Panc1 (cell line): ENCODE data around the gene D2HGDH. TPM values are rescaled to one million over a fixed set of nuclear protein-coding genes. Genes with fewer than 3 reads are reported as not detected.

Source experiments
- ATAC-seq: fragments of 200-7000 bp; cut with Tn5 transposase; 2 replicates; pipeline ENCODE4 v1.9.1; 2020; ENCODE audit warnings: mild to moderate bottlenecking, moderate library complexity
- BruUV-seq: library from RNA; stranded (reverse); fragments of 400-500 nt; replicated peaks from 2 replicates; lab custom pipeline; 2021; lab: Mats Ljungman, UMichigan
- CTCF ChIA-PET: fragments of 300-600 bp; sonication (Branson Sonifier 250); formaldehyde crosslinking; loops from one replicate; lab custom pipeline; 2022; ENCODE audit warnings: antibody characterized with exemption; lab: Charles Lee
- POLR2A ChIA-PET: fragments of 300-600 bp; sonication (Branson Sonifier 250); formaldehyde crosslinking; loops from one replicate; lab custom pipeline; 2022; ENCODE audit warnings: antibody characterized with exemption; lab: Charles Lee
- DNase-seq: peaks from one replicate; pipeline ENCODE4 v3.0.0-alpha.2; 2010; ENCODE audit warnings: low read depth, low spot score
- H3K27ac ChIP-seq: 2 replicates; pipeline ENCODE4 v1.5.1; 2011; ENCODE audit warnings: mild to moderate bottlenecking, low read length, inconsistent platforms
- H3K27me3 ChIP-seq: fragments of 200-500 bp; sonication (Bioruptor generic); 2 replicates; pipeline ENCODE4 v1.6.0; 2014; ENCODE audit warnings: low read length, inconsistent platforms; ENCODE audit not compliant: control insufficient read depth, insufficient read depth
- H3K36me3 ChIP-seq: fragments of 200-500 bp; sonication (Bioruptor generic); 2 replicates; pipeline ENCODE4 v1.5.1; 2014; ENCODE audit warnings: inconsistent platforms, mild to moderate bottlenecking, low read length, moderate library complexity; ENCODE audit not compliant: control insufficient read depth, insufficient read depth
- H3K4me1 ChIP-seq: 2 replicates; pipeline ENCODE4 v1.5.1; 2011; ENCODE audit warnings: inconsistent platforms, mild to moderate bottlenecking, low read length, moderate library complexity; ENCODE audit not compliant: control insufficient read depth, insufficient read depth
- H3K4me3 ChIP-seq, 2 experiments: 2 replicates each; pipeline ENCODE4 v1.5.1; 2011 to 2012; ENCODE audit warnings: low read depth in 2 of 2, low read length in 2 of 2, mild to moderate bottlenecking in 2 of 2, inconsistent platforms in 1 of 2, moderate library complexity in 1 of 2
- H3K9me3 ChIP-seq: fragments of 200-500 bp; sonication (Bioruptor generic); 2 replicates; pipeline ENCODE4 v1.5.1; 2014; ENCODE audit warnings: low read depth, mild to moderate bottlenecking, inconsistent platforms, low read length, moderate library complexity; ENCODE audit not compliant: control insufficient read depth, insufficient read depth
- CTCF ChIP-seq: fragments of 450-650 bp; IDR thresholded peaks from 2 replicates; pipeline ENCODE4 v1.5.1; 2017; ENCODE audit warnings: mild to moderate bottlenecking
- POLR2AphosphoS5 ChIP-seq: IDR thresholded peaks from 2 replicates; pipeline ENCODE4 v1.6.1; 2012; ENCODE audit warnings: mild to moderate bottlenecking, low read depth, low read length, moderate library complexity
- REST ChIP-seq, 2 experiments: IDR thresholded peaks; 2 replicates each; pipeline ENCODE4 v1.6.1; 2011 to 2012; ENCODE audit warnings: low read depth in 2 of 2, control low read depth in 1 of 2, low read length in 1 of 2, mild to moderate bottlenecking in 1 of 2, moderate library complexity in 1 of 2; ENCODE audit not compliant: insufficient read depth in 1 of 2
- SIN3A ChIP-seq: IDR thresholded peaks from 2 replicates; pipeline ENCODE4 v1.6.1; 2012; ENCODE audit warnings: low read depth, mild to moderate bottlenecking, low read length, moderate library complexity, borderline replicate concordance; ENCODE audit not compliant: insufficient read depth
- TCF7L2 ChIP-seq: IDR thresholded peaks from 2 replicates; pipeline ENCODE4 v1.6.1; 2011; ENCODE audit warnings: mild to moderate bottlenecking, low read depth, low read length, inconsistent platforms
- in situ Hi-C: cut with HindIII; loops from 2 replicates; pipeline ENCODE4 v1.10.0; 2016; ENCODE audit warnings: low sequenced_read_pairs, low pct_unique_long_range_greater_than_20kb
- intact Hi-C: fragments of 100-400 bp; cut with micrococcal nuclease; formaldehyde crosslinking; loops from one replicate; pipeline ENCODE4 v1.10.0; 2022; ENCODE audit not compliant: unreplicated experiment
- total RNA-seq: library from RNA; stranded (reverse); gene quantifications from one replicate; pipeline ENCODE4 v1.2.1, GENCODE V29; 2021; ENCODE audit not compliant: unreplicated experiment

D2HGDH gene
- total RNA-seq, 1 experiment from 2014 or later: 53.0 TPM

GRCh38 chr2:241722896-241723454, 11.5 kb upstream of the D2HGDH start:
- POLR2A ChIA-PET: no interaction called here
- H3K27ac ChIP-seq: no peak overlapping the region
- ATAC-seq (no peak), DNase-seq (no peak)
- H3K36me3 ChIP-seq: no peaks in the 10 kb centered on the region
- no peaks in the 10 kb centered on the region for H3K9me3 ChIP-seq
- BruUV-seq: no TSS peak
- CTCF ChIA-PET: no interaction called here
- TF ChIP-seq CTCF: no peak
- no peak for TF ChIP-seq POLR2AphosphoS5
- no peak for TF ChIP-seq SIN3A
- no peak for TF ChIP-seq REST (IDR thresholded peaks at IDR 0.05; ENCODE audit: insufficient read depth in 1 of 2, low read depth in 2 of 2, low read length in 1 of 2)
- no peak for TF ChIP-seq TCF7L2
- in situ Hi-C loops: no loop called here
- no peaks in the 10 kb centered on the region for H3K4me1 ChIP-seq
- H3K27me3 ChIP-seq: no peaks in the 10 kb centered on the region
- no peak overlapping the region for H3K4me3 ChIP-seq
- intact Hi-C loops: no loop called here

GRCh38 chr2:241724259-241724974, 10.0 kb upstream of the D2HGDH start:
- POLR2A ChIA-PET: no interaction called here
- CTCF ChIA-PET: no interaction called here
- no TSS peak for BruUV-seq
- TF ChIP-seq REST (IDR thresholded peaks at IDR 0.05; ENCODE audit: insufficient read depth in 1 of 2, low read depth in 2 of 2, low read length in 1 of 2) (no peak), POLR2AphosphoS5 (0 out of 2 replicates have a peak, but pooled peaks have one; percentile 30), CTCF (peak; percentile 29; the same call in 1 of the 2 replicates)
- Histone ChIP-seq H3K36me3 (no peaks in the 10 kb centered on the region), H3K27me3 (no peaks in the 10 kb centered on the region), H3K4me1 (no peaks in the 10 kb centered on the region), H3K27ac (no peak overlapping the region), H3K9me3 (no peaks in the 10 kb centered on the region), H3K4me3 (no peak overlapping the region)
- peak; percentile 39; the same call in 1 of the 2 replicates for ATAC-seq
- DNase-seq: no peak
- in situ Hi-C loops (no loop called here), intact Hi-C loops (no loop called here)
